ENCODE measurements around the gene DSCAML1. TPM values are rescaled to one million over a fixed set of nuclear protein-coding genes. Genes with fewer than 3 reads are reported as not detected.
A peak's percentile ranks its signal among the peaks of the same experiment; 100 is the strongest.

The DSCAML1 gene
- total RNA-seq, 1 experiment from 2014 or later, result 0.15 TPM

GRCh38 chr11:117618982-117619355, 178.0 kb downstream of the DSCAML1 start:
- no peak overlapping the region for H2BK15ac ChIP-seq (ENCODE audit: low read depth, low read length)
- H2AK5ac ChIP-seq (ENCODE audit: insufficient read length, low read length), result no peak overlapping the region
- H4K20me1 ChIP-seq (ENCODE audit: control insufficient read depth, insufficient read depth, insufficient read length), result no peaks in the 10 kb centered on the region
- H3K27me3 ChIP-seq (ENCODE audit: insufficient read depth, low read length), result no peaks in the 10 kb centered on the region
- H3K27ac Mint-ChIP-seq, result no peak overlapping the region
- H3K4me3 Mint-ChIP-seq, result no peak overlapping the region
- H3K4ac ChIP-seq (ENCODE audit: low read depth, low read length), result no peak overlapping the region
- H3K23me2 ChIP-seq (ENCODE audit: insufficient read length, low read depth, low read length, poor library complexity, severe bottlenecking), result no peaks in the 10 kb centered on the region
- H4K91ac ChIP-seq (ENCODE audit: insufficient read length, low read depth, low read length), result no peak overlapping the region
- peaks cover 5 to 7% of the 10 kb centered on the region in 2 experiments for H3K9me3 Mint-ChIP-seq
- WGBS (ENCODE audit: extremely low coverage, insufficient read length, low lambda C conversion rate), result no CpG with 5 or more reads among the region's 8 CpGs
- no peak overlapping the region for H3K9ac ChIP-seq (ENCODE audit: extremely low read depth, insufficient read length, low read length)
- H3K4me1 ChIP-seq (ENCODE audit: insufficient read depth, low read length), result peaks cover 2% of the 10 kb centered on the region; the same call in 1 of the 2 replicates
- H3K36me3 Mint-ChIP-seq (ENCODE audit: insufficient read depth in 1 of 3, low read depth in 3 of 3), result peaks cover 0 to 7% (median 2%) of the 10 kb centered on the region in 3 experiments; a peak in 2 of 7 replicates
- H2AFZ ChIP-seq (ENCODE audit: low read length), result no peak overlapping the region
- no peak overlapping the region for H4K5ac ChIP-seq (ENCODE audit: insufficient read length, low read depth, low read length)
- no peak overlapping the region for H3K23ac ChIP-seq (ENCODE audit: insufficient read length, low read depth, low read length)
- no peak overlapping the region for H3K4me2 ChIP-seq (ENCODE audit: insufficient read depth, insufficient read length, low read length)
- H2BK5ac ChIP-seq (ENCODE audit: insufficient read length, low read length), result no peak overlapping the region
- H3K27ac ChIP-seq (ENCODE audit: insufficient read length, low read depth, low read length), result no peak overlapping the region
- peaks cover 1% of the 10 kb centered on the region for H3K27me3 Mint-ChIP-seq (ENCODE audit: low read depth)
- H2BK20ac ChIP-seq (ENCODE audit: low read depth, low read length, poor library complexity, severe bottlenecking), result no peak overlapping the region
- no peak overlapping the region for H3K14ac ChIP-seq (ENCODE audit: insufficient read depth, low read length)
- no peaks in the 10 kb centered on the region for H3K79me2 ChIP-seq (ENCODE audit: insufficient read depth, low read length)
- H2BK12ac ChIP-seq (ENCODE audit: insufficient read length, low read depth, low read length), result no peak overlapping the region
- DNase-seq, result peak; percentile 79
- H3T11ph ChIP-seq (ENCODE audit: low read length), result no peak overlapping the region
- no peak overlapping the region for H3K18ac ChIP-seq (ENCODE audit: insufficient read length, low read depth, low read length)
- no peak overlapping the region for H2BK120ac ChIP-seq (ENCODE audit: low read depth, low read length, poor library complexity, severe bottlenecking)
- peak; percentile 60 for TF ChIP-seq CTCF (conservative IDR thresholded peaks at IDR 0.05)
- H3K56ac ChIP-seq (ENCODE audit: insufficient read length, low read depth, low read length), result no peak overlapping the region
- H3K9me3 ChIP-seq (ENCODE audit: control insufficient read depth, low read depth, low read length), result no peaks in the 10 kb centered on the region
- peaks cover 26 to 44% of the 10 kb centered on the region in 2 experiments for H3K4me1 Mint-ChIP-seq
- H3K79me1 ChIP-seq (ENCODE audit: insufficient read depth, low read depth, low read length, poor library complexity, severe bottlenecking), result no peaks in the 10 kb centered on the region
- H4K8ac ChIP-seq (replicated peaks; ENCODE audit: insufficient read length, low read depth, low read length), result no peak overlapping the region

All from H9 (cell line).